Inferior parietal cortex (tissue), 1 donor: ENCODE results near the gene CORO1C.

Experiments
- DNase-seq: peaks from one replicate; pipeline ENCODE4 v3.0.0-alpha.2; 2016; ENCODE audit errors: extremely low spot score

Gene CORO1C

GRCh38 chr12:108647585-108648287 is 83.6 kb downstream of the CORO1C start:
- DNase-seq, result no peak

- DNase-seq, result no peak
Measured at GRCh38 chr12:108646600-108647579, 84.4 kb downstream of the CORO1C start.

GRCh38 chr12:108645686-108646599 is 85.4 kb downstream of the CORO1C start:
- no peak for DNase-seq

GRCh38 chr12:108644811-108645120 is 86.6 kb downstream of the CORO1C start:
- DNase-seq, result no peak

GRCh38 chr12:108643941-108644810 is 87.1 kb downstream of the CORO1C start:
- no peak for DNase-seq

GRCh38 chr12:108642899-108643654 is 88.2 kb downstream of the CORO1C start:
- no peak for DNase-seq

GRCh38 chr12:108642269-108642870 is 88.9 kb downstream of the CORO1C start:
- DNase-seq, result no peak

GRCh38 chr12:108641446-108642268 is 89.7 kb downstream of the CORO1C start:
- DNase-seq, result no peak

- DNase-seq, result peak; percentile 66
Measured at GRCh38 chr12:108640802-108641445, 90.4 kb downstream of the CORO1C start.

GRCh38 chr12:108638997-108639822 is 92.1 kb downstream of the CORO1C start:
- DNase-seq, result no peak

GRCh38 chr12:108638141-108638827 is 93.0 kb downstream of the CORO1C start:
- DNase-seq, result peak; percentile 72

GRCh38 chr12:108637222-108637971 is 93.9 kb downstream of the CORO1C start:
- DNase-seq, result no peak

GRCh38 chr12:108635997-108636808 is 95.1 kb downstream of the CORO1C start:
- DNase-seq, result no peak

- DNase-seq, result no peak
Measured at GRCh38 chr12:108635201-108635996, 95.9 kb downstream of the CORO1C start.
